Tibial nerve (tissue), 4 donors: ENCODE measurements around the gene GPR152.

Source experiments
- EP300 ChIP-seq, 2 donors: sonication (generic); formaldehyde crosslinking; IDR thresholded peaks; one replicate each; pipeline ENCODE4 v1.6.1; 2017; ENCODE audit warnings: antibody characterized with exemption in 2 of 2, mild to moderate bottlenecking in 1 of 2
- POLR2A ChIP-seq, 2 donors: fragments of 450-650 bp; IDR thresholded peaks; one replicate each; pipeline ENCODE4 v1.6.1; 2017; ENCODE audit warnings: antibody characterized with exemption in 2 of 2, mild to moderate bottlenecking in 2 of 2, moderate library complexity in 2 of 2
- TF ChIP-seq, protein P1 (sequence below), 5 experiments: fragments of 200-600 bp in 3 of 5; fragments of 450-650 bp in 2 of 5; sonication (generic) in 3 of 5; IDR thresholded peaks; one replicate each; pipeline ENCODE4 v1.5.1; 2016 to 2019; ENCODE audit warnings: antibody characterized with exemption in 5 of 5, mild to moderate bottlenecking in 3 of 5, moderate library complexity in 2 of 5

DNA sequence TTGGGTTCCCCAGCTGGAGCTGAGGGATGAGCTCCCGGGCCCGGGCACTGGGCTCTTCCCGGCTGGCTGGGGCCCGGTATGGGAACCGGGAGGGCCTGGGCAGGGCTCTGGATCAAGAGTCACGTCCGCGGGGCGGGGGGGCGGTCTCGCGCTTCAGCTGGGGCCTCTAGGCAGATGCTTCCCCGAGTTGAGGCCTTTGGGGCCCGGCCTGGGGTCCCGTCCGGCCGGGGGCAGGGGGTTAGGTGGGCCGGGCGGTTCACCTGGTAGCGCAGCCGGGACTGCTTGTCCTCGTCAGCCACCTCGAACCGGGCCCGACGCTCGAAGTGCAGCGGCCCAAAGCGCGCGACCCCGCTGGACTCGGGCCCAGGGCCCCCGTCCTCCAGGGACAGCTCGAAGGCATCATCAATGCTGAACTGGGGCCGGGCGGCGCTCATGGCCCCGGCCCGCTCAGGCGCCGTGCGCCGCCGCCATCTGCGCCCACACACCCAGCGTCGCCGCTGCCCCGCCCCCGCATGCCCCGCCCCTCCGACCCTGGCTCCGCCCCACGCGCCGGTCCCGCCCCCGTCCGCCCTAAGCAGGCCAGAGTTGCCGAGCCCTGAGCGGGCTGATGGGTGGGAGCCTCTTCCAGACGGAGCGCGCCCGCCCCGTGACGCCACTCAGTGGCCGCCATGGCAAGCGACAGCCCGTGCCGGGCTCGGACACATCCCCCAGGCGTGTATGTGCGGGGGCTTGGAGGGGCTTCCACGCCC, 16.4 kb upstream of the GPR152 start, which contains the start of gene TMEM134:
- TF ChIP-seq, protein P1, sequence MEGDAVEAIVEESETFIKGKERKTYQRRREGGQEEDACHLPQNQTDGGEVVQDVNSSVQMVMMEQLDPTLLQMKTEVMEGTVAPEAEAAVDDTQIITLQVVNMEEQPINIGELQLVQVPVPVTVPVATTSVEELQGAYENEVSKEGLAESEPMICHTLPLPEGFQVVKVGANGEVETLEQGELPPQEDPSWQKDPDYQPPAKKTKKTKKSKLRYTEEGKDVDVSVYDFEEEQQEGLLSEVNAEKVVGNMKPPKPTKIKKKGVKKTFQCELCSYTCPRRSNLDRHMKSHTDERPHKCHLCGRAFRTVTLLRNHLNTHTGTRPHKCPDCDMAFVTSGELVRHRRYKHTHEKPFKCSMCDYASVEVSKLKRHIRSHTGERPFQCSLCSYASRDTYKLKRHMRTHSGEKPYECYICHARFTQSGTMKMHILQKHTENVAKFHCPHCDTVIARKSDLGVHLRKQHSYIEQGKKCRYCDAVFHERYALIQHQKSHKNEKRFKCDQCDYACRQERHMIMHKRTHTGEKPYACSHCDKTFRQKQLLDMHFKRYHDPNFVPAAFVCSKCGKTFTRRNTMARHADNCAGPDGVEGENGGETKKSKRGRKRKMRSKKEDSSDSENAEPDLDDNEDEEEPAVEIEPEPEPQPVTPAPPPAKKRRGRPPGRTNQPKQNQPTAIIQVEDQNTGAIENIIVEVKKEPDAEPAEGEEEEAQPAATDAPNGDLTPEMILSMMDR (IDR thresholded peaks at IDR 0.05) = peak; percentile 47 to 76 (median 59)
- peak in 1 of 2 donors; percentile 94 for TF ChIP-seq EP300 (IDR thresholded peaks at IDR 0.05)
- TF ChIP-seq POLR2A (IDR thresholded peaks at IDR 0.05) = peak in 1 of 2 donors; percentile 74
